ENCODE data around the gene PLPP1.

DNA sequence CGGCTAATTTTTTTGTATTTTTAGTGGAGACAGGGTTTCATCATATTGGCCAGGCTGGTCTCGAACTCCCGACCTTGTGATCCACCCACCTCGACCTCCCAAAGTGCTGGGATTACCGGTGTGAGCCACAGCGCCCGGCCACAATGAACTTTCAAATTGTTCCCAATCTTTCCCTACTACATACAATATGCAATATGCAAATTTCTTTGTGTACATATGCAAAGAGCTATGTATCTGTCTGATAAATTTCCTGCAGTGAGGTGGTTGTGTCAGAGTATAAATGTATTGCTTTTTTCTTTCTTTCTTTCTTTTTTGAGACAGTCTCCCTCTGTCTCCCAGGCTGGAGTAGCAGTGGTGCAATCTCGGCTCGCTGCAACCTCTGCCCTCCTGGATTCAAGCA is 48.8 kb upstream of the PLPP1 start:
- TF ChIP-seq, protein P1, sequence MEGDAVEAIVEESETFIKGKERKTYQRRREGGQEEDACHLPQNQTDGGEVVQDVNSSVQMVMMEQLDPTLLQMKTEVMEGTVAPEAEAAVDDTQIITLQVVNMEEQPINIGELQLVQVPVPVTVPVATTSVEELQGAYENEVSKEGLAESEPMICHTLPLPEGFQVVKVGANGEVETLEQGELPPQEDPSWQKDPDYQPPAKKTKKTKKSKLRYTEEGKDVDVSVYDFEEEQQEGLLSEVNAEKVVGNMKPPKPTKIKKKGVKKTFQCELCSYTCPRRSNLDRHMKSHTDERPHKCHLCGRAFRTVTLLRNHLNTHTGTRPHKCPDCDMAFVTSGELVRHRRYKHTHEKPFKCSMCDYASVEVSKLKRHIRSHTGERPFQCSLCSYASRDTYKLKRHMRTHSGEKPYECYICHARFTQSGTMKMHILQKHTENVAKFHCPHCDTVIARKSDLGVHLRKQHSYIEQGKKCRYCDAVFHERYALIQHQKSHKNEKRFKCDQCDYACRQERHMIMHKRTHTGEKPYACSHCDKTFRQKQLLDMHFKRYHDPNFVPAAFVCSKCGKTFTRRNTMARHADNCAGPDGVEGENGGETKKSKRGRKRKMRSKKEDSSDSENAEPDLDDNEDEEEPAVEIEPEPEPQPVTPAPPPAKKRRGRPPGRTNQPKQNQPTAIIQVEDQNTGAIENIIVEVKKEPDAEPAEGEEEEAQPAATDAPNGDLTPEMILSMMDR (IDR thresholded peaks at IDR 0.05; ENCODE audit: insufficient read depth, low read length) = no peak
- TF ChIP-seq POLR2AphosphoS5 (IDR thresholded peaks at IDR 0.05; ENCODE audit: low read depth) = no peak
- TF ChIP-seq GABPA (IDR thresholded peaks at IDR 0.05; ENCODE audit: low read depth) = no peak
- TF ChIP-seq, protein P2, sequence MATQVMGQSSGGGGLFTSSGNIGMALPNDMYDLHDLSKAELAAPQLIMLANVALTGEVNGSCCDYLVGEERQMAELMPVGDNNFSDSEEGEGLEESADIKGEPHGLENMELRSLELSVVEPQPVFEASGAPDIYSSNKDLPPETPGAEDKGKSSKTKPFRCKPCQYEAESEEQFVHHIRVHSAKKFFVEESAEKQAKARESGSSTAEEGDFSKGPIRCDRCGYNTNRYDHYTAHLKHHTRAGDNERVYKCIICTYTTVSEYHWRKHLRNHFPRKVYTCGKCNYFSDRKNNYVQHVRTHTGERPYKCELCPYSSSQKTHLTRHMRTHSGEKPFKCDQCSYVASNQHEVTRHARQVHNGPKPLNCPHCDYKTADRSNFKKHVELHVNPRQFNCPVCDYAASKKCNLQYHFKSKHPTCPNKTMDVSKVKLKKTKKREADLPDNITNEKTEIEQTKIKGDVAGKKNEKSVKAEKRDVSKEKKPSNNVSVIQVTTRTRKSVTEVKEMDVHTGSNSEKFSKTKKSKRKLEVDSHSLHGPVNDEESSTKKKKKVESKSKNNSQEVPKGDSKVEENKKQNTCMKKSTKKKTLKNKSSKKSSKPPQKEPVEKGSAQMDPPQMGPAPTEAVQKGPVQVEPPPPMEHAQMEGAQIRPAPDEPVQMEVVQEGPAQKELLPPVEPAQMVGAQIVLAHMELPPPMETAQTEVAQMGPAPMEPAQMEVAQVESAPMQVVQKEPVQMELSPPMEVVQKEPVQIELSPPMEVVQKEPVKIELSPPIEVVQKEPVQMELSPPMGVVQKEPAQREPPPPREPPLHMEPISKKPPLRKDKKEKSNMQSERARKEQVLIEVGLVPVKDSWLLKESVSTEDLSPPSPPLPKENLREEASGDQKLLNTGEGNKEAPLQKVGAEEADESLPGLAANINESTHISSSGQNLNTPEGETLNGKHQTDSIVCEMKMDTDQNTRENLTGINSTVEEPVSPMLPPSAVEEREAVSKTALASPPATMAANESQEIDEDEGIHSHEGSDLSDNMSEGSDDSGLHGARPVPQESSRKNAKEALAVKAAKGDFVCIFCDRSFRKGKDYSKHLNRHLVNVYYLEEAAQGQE (IDR thresholded peaks at IDR 0.05; ENCODE audit: insufficient replicate concordance, low read depth) = no peak
